WI38 (cell line): ENCODE results near the gene COL20A1.

ENCODE experiments used
- H3K4me3 ChIP-seq: 2 replicates; pipeline ENCODE4 v1.5.1; 2011; ENCODE audit warnings: low read depth, mild to moderate bottlenecking, control low read depth, low read length
- CTCF ChIP-seq: IDR thresholded peaks from 2 replicates; pipeline ENCODE4 v1.5.1; 2012; ENCODE audit warnings: low read depth, mild to moderate bottlenecking, control low read depth, low read length

COL20A1 gene

DNA sequence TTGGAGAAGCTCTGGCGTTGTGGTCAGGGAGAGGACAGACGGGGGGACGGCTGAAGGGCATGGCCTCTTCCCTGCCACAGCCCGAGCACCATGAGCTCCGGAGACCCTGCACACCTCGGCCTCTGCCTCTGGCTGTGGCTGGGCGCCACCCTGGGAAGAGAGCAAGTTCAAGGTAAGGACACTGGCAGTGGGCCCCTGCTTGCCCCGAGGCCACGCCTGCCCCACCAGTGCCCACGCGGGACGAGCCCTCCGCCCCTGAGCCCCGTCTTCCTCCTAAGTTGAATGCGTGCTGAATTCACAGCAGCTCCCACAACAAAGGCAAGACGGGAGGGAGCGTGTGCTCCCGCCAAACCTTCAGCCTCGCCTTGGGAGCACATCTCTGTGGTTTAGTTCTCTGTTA, 2.0 kb downstream of the COL20A1 start:
- TF ChIP-seq CTCF, result no peak
- H3K4me3 ChIP-seq, result no peak overlapping the region

DNA sequence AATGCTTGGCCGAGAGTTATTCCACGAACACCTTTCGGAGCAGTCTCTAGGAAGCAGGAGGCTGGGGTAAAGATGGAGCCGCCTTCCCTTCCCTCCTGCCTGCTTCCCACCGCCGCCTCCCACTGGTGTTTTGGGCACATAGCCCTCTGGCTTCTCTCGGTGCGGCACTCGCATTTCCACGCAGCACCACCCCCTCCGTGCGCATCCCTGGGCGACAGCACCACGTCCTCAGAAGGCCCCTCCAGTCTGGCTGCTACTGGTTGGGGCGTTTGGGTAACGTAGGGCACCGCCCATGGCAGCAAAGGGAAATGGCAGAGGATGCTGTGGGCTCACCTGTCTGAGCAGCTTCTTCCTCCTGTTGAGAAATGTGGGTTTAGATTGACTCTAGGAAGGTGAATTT, 2.4 kb downstream of the COL20A1 start:
- no peak overlapping the region for H3K4me3 ChIP-seq
- TF ChIP-seq CTCF, result no peak

GRCh38 chr20:63295846-63296245, 2.9 kb downstream of the COL20A1 start:
- TF ChIP-seq CTCF, result no peak
- no peak overlapping the region for H3K4me3 ChIP-seq

DNA sequence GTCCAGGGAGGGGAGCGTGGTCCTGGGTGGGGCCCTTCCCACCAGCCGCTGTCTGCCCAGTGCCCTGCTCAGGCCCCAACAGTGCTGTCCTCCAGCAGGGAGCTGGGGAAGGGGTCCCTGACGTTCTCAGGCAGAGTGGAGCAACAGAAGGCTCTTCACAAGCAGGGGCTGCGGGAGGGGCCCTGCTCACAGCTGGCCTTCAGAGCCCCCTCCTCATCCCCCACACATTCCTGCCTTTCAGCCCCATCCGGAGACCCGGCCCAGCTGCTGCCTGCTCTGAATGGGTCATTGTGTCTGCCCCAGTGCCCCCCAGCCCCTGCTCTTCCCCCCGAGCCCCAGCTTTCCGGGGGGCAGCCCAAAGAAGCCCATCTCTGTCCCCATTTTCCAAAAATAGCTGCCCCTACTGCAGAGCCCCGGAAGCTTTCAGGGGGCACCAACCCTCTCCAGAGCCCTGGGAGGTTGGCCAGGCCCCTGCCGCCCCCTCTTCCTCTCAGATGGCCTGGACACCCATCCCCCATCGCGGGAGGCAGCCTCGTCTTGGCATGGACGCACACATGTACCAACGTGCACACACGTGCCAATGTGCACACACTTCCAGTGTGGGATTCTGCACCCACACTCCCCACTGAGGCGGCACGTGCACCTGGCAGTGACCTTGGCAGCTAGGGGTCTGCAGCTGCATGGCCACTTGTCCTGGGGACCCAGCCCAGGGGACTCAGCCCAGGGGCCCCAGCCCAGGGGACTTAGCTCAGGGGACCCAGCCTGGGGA, 3.7 kb downstream of the COL20A1 start:
- no peak for TF ChIP-seq CTCF

GRCh38 chr20:63297371-63297781, 4.4 kb downstream of the COL20A1 start:
- no peak overlapping the region for H3K4me3 ChIP-seq
- no peak for TF ChIP-seq CTCF

More for the DNA sequence above, 3.7 kb downstream of the COL20A1 start:
- no peak overlapping the region for H3K4me3 ChIP-seq

- no peak for TF ChIP-seq CTCF
- no peak overlapping the region for H3K4me3 ChIP-seq
These were observed 5.0 kb downstream of the COL20A1 start for GRCh38 chr20:63297796-63298572.

GRCh38 chr20:63298731-63299312, 5.8 kb downstream of the COL20A1 start:
- H3K4me3 ChIP-seq, result no peak overlapping the region
- TF ChIP-seq CTCF, result no peak
